ENCODE results near the gene KSR1. TPM values are rescaled to one million over a fixed set of nuclear protein-coding genes. Genes with fewer than 3 reads are reported as not detected.
"Not testable (repeated sequence)": the region's sequence is repeated elsewhere in the genome, so short reads cannot be mapped to it uniquely, and the experiment has no call there.

Gene KSR1
- polyA plus RNA-seq, 1 donor from 2014 or later = 9.2 TPM

DNA sequence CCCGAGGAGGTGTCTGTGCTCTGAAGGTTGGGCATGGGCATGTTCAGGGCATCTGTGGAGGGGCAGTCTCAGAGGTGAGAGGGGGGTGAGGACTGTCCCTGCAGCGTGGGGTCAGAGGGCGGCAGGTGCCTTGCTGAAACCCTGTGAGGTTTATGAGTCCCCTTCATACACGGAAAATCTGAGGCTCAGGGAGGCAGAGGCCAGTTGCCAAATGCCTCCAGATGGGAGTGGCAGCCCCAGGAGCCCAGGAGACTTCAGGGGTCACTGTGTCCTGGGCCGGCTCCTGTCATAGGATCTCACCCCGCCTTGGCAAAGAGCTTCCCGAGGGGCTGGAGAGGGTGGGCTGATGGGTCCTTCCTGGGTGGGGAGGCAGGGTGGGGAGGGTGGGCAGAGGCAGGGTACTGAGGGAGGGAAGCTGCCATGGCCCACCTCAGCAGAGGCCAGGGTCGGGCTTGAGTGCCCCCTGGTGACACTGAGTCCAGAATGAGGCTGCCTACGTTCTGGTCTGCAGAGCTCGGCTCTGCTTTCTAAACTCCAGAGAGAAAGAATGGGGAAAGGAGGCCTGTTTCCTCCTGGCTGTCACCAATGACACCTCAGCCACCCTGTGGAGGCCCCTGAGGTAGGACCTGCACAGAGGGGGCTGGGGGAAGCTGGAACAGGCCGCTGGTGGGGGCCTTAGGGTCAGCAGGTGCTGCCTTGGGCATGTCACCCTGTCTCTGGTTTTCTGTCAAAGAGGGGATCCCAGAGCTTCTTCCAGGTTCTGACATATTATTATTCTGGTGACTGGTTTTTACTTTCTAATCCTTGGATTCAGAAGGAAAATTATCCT is 175.9 kb downstream of the KSR1 start:
- H3K36me3 ChIP-seq (ENCODE audit: insufficient read depth, low read length) = no peaks in the 10 kb centered on the region
- H2AFZ ChIP-seq (ENCODE audit: low read depth, low read length) = no peak overlapping the region
- no peaks in the 10 kb centered on the region for H3K79me2 ChIP-seq (replicated peaks; ENCODE audit: insufficient read depth, low read length)
- no peak overlapping the region for H3K4me2 ChIP-seq (ENCODE audit: low read length)
- no peaks in the 10 kb centered on the region for H3K9me3 ChIP-seq (ENCODE audit: low read length)
- H3K27ac ChIP-seq (ENCODE audit: low read length) = no peak overlapping the region
- no peak for TF ChIP-seq EP300 (conservative IDR thresholded peaks at IDR 0.05; ENCODE audit: poor library complexity, severe bottlenecking)
- TF ChIP-seq, protein P1, sequence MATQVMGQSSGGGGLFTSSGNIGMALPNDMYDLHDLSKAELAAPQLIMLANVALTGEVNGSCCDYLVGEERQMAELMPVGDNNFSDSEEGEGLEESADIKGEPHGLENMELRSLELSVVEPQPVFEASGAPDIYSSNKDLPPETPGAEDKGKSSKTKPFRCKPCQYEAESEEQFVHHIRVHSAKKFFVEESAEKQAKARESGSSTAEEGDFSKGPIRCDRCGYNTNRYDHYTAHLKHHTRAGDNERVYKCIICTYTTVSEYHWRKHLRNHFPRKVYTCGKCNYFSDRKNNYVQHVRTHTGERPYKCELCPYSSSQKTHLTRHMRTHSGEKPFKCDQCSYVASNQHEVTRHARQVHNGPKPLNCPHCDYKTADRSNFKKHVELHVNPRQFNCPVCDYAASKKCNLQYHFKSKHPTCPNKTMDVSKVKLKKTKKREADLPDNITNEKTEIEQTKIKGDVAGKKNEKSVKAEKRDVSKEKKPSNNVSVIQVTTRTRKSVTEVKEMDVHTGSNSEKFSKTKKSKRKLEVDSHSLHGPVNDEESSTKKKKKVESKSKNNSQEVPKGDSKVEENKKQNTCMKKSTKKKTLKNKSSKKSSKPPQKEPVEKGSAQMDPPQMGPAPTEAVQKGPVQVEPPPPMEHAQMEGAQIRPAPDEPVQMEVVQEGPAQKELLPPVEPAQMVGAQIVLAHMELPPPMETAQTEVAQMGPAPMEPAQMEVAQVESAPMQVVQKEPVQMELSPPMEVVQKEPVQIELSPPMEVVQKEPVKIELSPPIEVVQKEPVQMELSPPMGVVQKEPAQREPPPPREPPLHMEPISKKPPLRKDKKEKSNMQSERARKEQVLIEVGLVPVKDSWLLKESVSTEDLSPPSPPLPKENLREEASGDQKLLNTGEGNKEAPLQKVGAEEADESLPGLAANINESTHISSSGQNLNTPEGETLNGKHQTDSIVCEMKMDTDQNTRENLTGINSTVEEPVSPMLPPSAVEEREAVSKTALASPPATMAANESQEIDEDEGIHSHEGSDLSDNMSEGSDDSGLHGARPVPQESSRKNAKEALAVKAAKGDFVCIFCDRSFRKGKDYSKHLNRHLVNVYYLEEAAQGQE (IDR thresholded peaks at IDR 0.05; ENCODE audit: borderline replicate concordance) = no peak
- no peak for TF ChIP-seq POLR2AphosphoS5 (IDR thresholded peaks at IDR 0.05)
- no peak for TF ChIP-seq SMC3 (conservative IDR thresholded peaks at IDR 0.05; ENCODE audit: poor library complexity)
- TF ChIP-seq TAF1 (IDR thresholded peaks at IDR 0.05; ENCODE audit: low read depth) = no peak
- no peak for TF ChIP-seq MXI1 (conservative IDR thresholded peaks at IDR 0.05; ENCODE audit: poor library complexity, severe bottlenecking)
- no peak for TF ChIP-seq EZH2 (IDR thresholded peaks at IDR 0.05; ENCODE audit: borderline replicate concordance, insufficient read depth, low read length, poor library complexity, severe bottlenecking)
- TF ChIP-seq, protein P2, sequence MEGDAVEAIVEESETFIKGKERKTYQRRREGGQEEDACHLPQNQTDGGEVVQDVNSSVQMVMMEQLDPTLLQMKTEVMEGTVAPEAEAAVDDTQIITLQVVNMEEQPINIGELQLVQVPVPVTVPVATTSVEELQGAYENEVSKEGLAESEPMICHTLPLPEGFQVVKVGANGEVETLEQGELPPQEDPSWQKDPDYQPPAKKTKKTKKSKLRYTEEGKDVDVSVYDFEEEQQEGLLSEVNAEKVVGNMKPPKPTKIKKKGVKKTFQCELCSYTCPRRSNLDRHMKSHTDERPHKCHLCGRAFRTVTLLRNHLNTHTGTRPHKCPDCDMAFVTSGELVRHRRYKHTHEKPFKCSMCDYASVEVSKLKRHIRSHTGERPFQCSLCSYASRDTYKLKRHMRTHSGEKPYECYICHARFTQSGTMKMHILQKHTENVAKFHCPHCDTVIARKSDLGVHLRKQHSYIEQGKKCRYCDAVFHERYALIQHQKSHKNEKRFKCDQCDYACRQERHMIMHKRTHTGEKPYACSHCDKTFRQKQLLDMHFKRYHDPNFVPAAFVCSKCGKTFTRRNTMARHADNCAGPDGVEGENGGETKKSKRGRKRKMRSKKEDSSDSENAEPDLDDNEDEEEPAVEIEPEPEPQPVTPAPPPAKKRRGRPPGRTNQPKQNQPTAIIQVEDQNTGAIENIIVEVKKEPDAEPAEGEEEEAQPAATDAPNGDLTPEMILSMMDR (IDR thresholded peaks at IDR 0.05; ENCODE audit: poor library complexity, severe bottlenecking) = no peak
- no peak for TF ChIP-seq RAD21 (conservative IDR thresholded peaks at IDR 0.05)
- no peaks in the 10 kb centered on the region for H4K20me1 ChIP-seq (ENCODE audit: insufficient read depth)
- no peak overlapping the region for H3K4me3 ChIP-seq (ENCODE audit: low read length)
- H3F3A ChIP-seq (ENCODE audit: insufficient read depth, low read length, poor library complexity, severe bottlenecking) = no peaks in the 10 kb centered on the region
- no peaks in the 10 kb centered on the region for H3K9me2 ChIP-seq (ENCODE audit: insufficient read depth, low read length)
- H3K27me3 ChIP-seq (ENCODE audit: insufficient read depth, low read depth, low read length) = no peaks in the 10 kb centered on the region
- no peak overlapping the region for H3K9ac ChIP-seq (ENCODE audit: low read length)

DNA sequence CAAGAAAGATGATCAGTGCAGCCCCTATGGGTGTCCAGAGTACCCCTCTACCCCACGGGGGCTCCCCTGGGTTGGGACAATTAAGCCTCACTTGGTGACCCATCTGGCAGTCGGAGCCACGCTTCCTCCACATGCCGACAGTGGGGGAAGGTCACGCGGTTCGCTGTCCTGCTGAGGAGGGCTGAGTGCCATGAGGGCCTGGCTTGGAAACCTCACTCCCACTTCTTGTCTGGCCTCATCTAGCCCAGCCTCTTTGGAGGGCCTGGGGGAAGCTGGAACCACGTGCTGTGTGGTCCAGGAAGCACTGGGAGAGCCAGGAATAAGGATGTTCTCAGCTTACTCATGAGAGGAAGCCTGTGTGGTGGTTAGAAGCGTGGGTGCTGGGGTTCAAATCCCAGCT is 176.5 kb downstream of the KSR1 start:
- not testable (repeated sequence) for H3K4me3 ChIP-seq (ENCODE audit: low read length); H3K4me2 ChIP-seq (ENCODE audit: low read length); H3K27ac ChIP-seq (ENCODE audit: low read length); H3K36me3 ChIP-seq (ENCODE audit: insufficient read depth, low read length); H2AFZ ChIP-seq (ENCODE audit: low read depth, low read length); H3K9me3 ChIP-seq (ENCODE audit: low read length); H3K79me2 ChIP-seq (replicated peaks; ENCODE audit: insufficient read depth, low read length); H3K9ac ChIP-seq (ENCODE audit: low read length); H4K20me1 ChIP-seq (ENCODE audit: insufficient read depth); H3F3A ChIP-seq (ENCODE audit: insufficient read depth, low read length, poor library complexity, severe bottlenecking); H3K27me3 ChIP-seq (ENCODE audit: insufficient read depth, low read depth, low read length); H3K9me2 ChIP-seq (ENCODE audit: insufficient read depth, low read length)
